Pancreas (tissue), 10 donors: ENCODE results near the gene R3HCC1L. TPM values are rescaled to one million over a fixed set of nuclear protein-coding genes. Genes with fewer than 3 reads are reported as not detected.

Experiments used
- ATAC-seq, 4 donors: fragments of 200-7000 bp; cut with Tn5 transposase; one replicate each; pipeline versions ENCODE4 v1.8.0 to v1.9.1; 2020; ENCODE audit warnings: mild to moderate bottlenecking in 4 of 4, moderate library complexity in 4 of 4
- DNase-seq, 6 donors: peaks; one replicate each; pipeline ENCODE4 v3.0.0-alpha.2; 2020
- FAIRE-seq: peaks from 2 replicates; lab custom pipeline; 2012; peaks lifted over from hg19 to GRCh38; lab: Jason Lieb, UNC
- H3K27ac ChIP-seq, 4 donors: fragments of 200-600 bp; sonication (generic); 1 replicate in 3 of 4; 2 replicates in 1 of 4; pipeline versions ENCODE4 v1.5.0 to v1.8.0; 2020
- H3K27me3 ChIP-seq, 4 donors: fragments of 200-600 bp; one replicate each; pipeline ENCODE4 v1.8.0; 2021
- H3K36me3 ChIP-seq, 3 donors: fragments of 200-600 bp; sonication (generic) in 1 of 3; one replicate each; pipeline versions ENCODE4 v1.5.0 to v1.8.0; 2020 to 2021
- H3K4me1 ChIP-seq, 3 donors: fragments of 200-600 bp; one replicate each; pipeline ENCODE4 v1.8.0; 2021
- H3K4me3 ChIP-seq, 4 donors: fragments of 200-600 bp; sonication (generic) in 2 of 4; one replicate each; pipeline versions ENCODE4 v1.5.0 to v1.8.0; 2020 to 2021
- H3K9me3 ChIP-seq, 4 donors: fragments of 200-600 bp; one replicate each; pipeline ENCODE4 v1.8.0; 2021
- WGBS, 2 donors: extraction: QIAGEN DNeasy Blood & Tissue Kit; methylation state at CpG; one replicate each; pipeline ENCODE4 v1.1.7; 2013; 5-methylcytosine and 5-hydroxymethylcytosine counted together
- intact Hi-C, 3 donors: fragments of 100-400 bp; cut with DNase I; formaldehyde crosslinking; loops; one replicate each; pipeline versions ENCODE4 v1.11.1 to v1.14.2; 2022
- polyA plus RNA-seq, 2 donors: library from polyadenylated mRNA; stranded (reverse); fragments of 200-250 nt; gene quantifications; one replicate each; pipeline ENCODE4 v1.2.3, GENCODE V29; 2013
- total RNA-seq, 6 donors: library from RNA; stranded (reverse); fragmentation: NEBNext Ultra II Directional in 4 of 6; extraction: Animal tissue kit (Norgen Biotek cat#: 25700) in 4 of 6; gene quantifications; one replicate each; pipeline versions ENCODE4 v1.2.1 to v1.2.4, GENCODE V29; 2021 to 2023
- TF ChIP-seq, protein P1 (sequence below), 4 donors: fragments of 200-600 bp; sonication (generic) in 3 of 4; IDR thresholded peaks; one replicate each; pipeline versions ENCODE4 v1.5.0 to v1.8.0; 2021; ENCODE audit warnings: antibody characterized with exemption in 4 of 4
- donor health status: healthy with polysubstance abuse.
- donor health status: DM: no; HTN: no; CAD: no; lungs with moderate emphysema.
- donor health status: DM: no; HTN: no; CAD: no.
- donor health status: control.
- donor health status: control.
- donor health status: Bipolar disorder and iron deficiency.
- donor health status: DM: yes; HTN: yes; CAD: no.
- donor health status: DM: no; HTN: no; CAD: no.
- donor health status: DM: no; HTN: no; CAD: no.
- donor health status: DM: yes; HTN: yes; CAD: no.

Gene R3HCC1L
- total and polyA plus RNA-seq, 8 donors = 3.9 to 9.5 (median 4.9) TPM

DNA sequence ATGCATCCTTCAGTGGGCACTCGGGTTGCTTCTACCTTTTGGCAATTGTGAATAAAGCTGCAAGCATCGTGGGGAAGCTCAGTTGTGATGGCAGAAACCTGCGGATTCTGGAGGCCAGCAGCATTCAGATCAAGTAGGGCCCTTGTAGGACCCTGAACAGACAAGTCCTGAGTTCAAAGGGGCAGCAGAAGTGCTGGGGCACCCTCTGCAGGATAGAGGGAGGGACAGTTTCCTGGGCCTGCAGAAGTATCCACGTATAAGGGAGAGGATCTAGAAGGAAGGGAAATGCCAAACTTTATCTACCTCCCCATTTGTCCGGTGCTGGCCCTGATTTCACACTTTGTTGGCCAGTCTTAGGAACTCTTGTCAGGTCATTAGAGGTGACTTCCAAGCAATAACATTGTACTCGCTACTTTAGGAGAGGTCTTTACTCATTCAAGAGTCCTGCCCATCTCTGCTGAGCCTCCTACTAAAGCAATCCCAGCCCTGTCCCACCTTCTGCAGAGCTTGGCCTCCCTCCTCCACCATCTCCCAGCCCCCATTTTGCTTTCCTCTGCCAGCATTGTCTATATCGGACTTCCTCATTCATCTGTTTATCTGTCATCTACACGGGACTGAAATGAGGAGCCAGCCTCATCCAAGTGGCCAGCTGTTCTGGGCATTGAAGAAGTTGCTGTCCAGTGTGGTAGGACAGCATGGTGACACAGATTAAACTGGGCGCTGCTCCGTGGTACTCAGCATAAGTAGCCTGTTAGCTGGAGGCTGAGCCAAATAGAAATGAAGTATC, 26.6 kb upstream of the R3HCC1L start:
- ATAC-seq (no peak), FAIRE-seq (no peak), DNase-seq (no peak)
- TF ChIP-seq, protein P1, sequence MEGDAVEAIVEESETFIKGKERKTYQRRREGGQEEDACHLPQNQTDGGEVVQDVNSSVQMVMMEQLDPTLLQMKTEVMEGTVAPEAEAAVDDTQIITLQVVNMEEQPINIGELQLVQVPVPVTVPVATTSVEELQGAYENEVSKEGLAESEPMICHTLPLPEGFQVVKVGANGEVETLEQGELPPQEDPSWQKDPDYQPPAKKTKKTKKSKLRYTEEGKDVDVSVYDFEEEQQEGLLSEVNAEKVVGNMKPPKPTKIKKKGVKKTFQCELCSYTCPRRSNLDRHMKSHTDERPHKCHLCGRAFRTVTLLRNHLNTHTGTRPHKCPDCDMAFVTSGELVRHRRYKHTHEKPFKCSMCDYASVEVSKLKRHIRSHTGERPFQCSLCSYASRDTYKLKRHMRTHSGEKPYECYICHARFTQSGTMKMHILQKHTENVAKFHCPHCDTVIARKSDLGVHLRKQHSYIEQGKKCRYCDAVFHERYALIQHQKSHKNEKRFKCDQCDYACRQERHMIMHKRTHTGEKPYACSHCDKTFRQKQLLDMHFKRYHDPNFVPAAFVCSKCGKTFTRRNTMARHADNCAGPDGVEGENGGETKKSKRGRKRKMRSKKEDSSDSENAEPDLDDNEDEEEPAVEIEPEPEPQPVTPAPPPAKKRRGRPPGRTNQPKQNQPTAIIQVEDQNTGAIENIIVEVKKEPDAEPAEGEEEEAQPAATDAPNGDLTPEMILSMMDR (IDR thresholded peaks at IDR 0.05) = no peak
- no peak overlapping the region for H3K4me3 ChIP-seq
- no peaks in the 10 kb centered on the region for H3K36me3 ChIP-seq
- 60 to 67% methylated on average over 10 of the region's 10 CpGs for WGBS, 2 donors
- no peaks in the 10 kb centered on the region for H3K9me3 ChIP-seq
- intact Hi-C loops = no loop called here
- no peaks in the 10 kb centered on the region for H3K4me1 ChIP-seq
- H3K27me3 ChIP-seq = no peaks in the 10 kb centered on the region
- no peak overlapping the region for H3K27ac ChIP-seq

GRCh38 chr10:98110356-98110755, 24.1 kb upstream of the R3HCC1L start:
- 46 to 57% methylated on average over 1 of the region's 1 CpG for WGBS, 2 donors
- Histone ChIP-seq H3K4me1 (no peaks in the 10 kb centered on the region), H3K36me3 (no peaks in the 10 kb centered on the region), H3K27me3 (no peaks in the 10 kb centered on the region), H3K4me3 (no peak overlapping the region), H3K9me3 (no peaks in the 10 kb centered on the region), H3K27ac (no peak overlapping the region)
- TF ChIP-seq, protein P1 (IDR thresholded peaks at IDR 0.05) = no peak
- ATAC-seq (no peak), DNase-seq (no peak), FAIRE-seq (no peak)
- intact Hi-C loops = no loop called here

GRCh38 chr10:98115031-98115787, 19.2 kb upstream of the R3HCC1L start:
- DNase-seq (no peak), ATAC-seq (no peak), FAIRE-seq (no peak)
- Histone ChIP-seq H3K4me1 (no peaks in the 10 kb centered on the region), H3K9me3 (no peaks in the 10 kb centered on the region), H3K27me3 (no peaks in the 10 kb centered on the region), H3K4me3 (no peak overlapping the region), H3K36me3 (no peaks in the 10 kb centered on the region), H3K27ac (no peak overlapping the region)
- 47 to 59% methylated on average over 10 of the region's 10 CpGs for WGBS, 2 donors
- TF ChIP-seq, protein P1 (IDR thresholded peaks at IDR 0.05) = no peak
- intact Hi-C loops = no loop called here

GRCh38 chr10:98119891-98120290, 14.6 kb upstream of the R3HCC1L start:
- H3K27ac ChIP-seq = no peak overlapping the region
- no peak for ATAC-seq
- DNase-seq = no peak
- H3K9me3 ChIP-seq = no peaks in the 10 kb centered on the region
- no peak for FAIRE-seq
- H3K4me3 ChIP-seq = no peak overlapping the region
- H3K36me3 ChIP-seq = no peaks in the 10 kb centered on the region
- intact Hi-C loops = no loop called here
- TF ChIP-seq, protein P1 (IDR thresholded peaks at IDR 0.05) = no peak
- WGBS, 2 donors = 75 to 78% methylated on average over 4 of the region's 4 CpGs
- H3K4me1 ChIP-seq = no peaks in the 10 kb centered on the region
- H3K27me3 ChIP-seq = no peaks in the 10 kb centered on the region
